LoVo (cell line): Measurements from ENCODE around the gene AADAC.
"Not testable (repeated sequence)": the region's sequence is repeated elsewhere in the genome, so short reads cannot be mapped to it uniquely, and the experiment has no call there.

ENCODE experiments used
- DNase-seq: peaks from one replicate; pipeline ENCODE4 v3.0.0-alpha.2; 2016; ENCODE audit warnings: low spot score

AADAC gene

GRCh38 chr3:151813799-151814198 is at the start of gene AADAC:
TSS of gene AADAC (plus strand) at chr3:151814116. CDS start at chr3:151814163, 47 bp downstream.
- no peak for DNase-seq

GRCh38 chr3:151764699-151765098 is 49.2 kb upstream of the AADAC start:
- not testable (repeated sequence) for DNase-seq

- DNase-seq = no peak
These were observed 48.2 kb upstream of the AADAC start for GRCh38 chr3:151765685-151766084.

GRCh38 chr3:151766454-151766853 is 47.5 kb upstream of the AADAC start:
- no peak for DNase-seq

GRCh38 chr3:151768393-151768930 is 45.5 kb upstream of the AADAC start:
- DNase-seq = no peak

- DNase-seq = no peak
These were observed 44.7 kb upstream of the AADAC start for GRCh38 chr3:151769175-151769574.

GRCh38 chr3:151770956-151771355 is 43.0 kb upstream of the AADAC start:
- peak; percentile 7 for DNase-seq

GRCh38 chr3:151772825-151773480 is 41.0 kb upstream of the AADAC start:
- no peak for DNase-seq

- no peak for DNase-seq
These were observed 39.7 kb upstream of the AADAC start for GRCh38 chr3:151774235-151774634.

- DNase-seq = no peak
These were observed 39.0 kb upstream of the AADAC start for GRCh38 chr3:151774910-151775309.

GRCh38 chr3:151775314-151776258 is 38.3 kb upstream of the AADAC start:
- no peak for DNase-seq

- DNase-seq = no peak
These were observed 37.6 kb upstream of the AADAC start for GRCh38 chr3:151776259-151776740.

GRCh38 chr3:151777880-151778279 is 36.0 kb upstream of the AADAC start:
- DNase-seq = no peak

- no peak for DNase-seq
These were observed 26.3 kb upstream of the AADAC start for GRCh38 chr3:151787626-151788025.

GRCh38 chr3:151788401-151788800 is 25.5 kb upstream of the AADAC start:
- DNase-seq = no peak

- DNase-seq = no peak
These were observed 24.0 kb upstream of the AADAC start for GRCh38 chr3:151789853-151790463.

- not testable (repeated sequence) for DNase-seq
These were observed 23.2 kb upstream of the AADAC start for GRCh38 chr3:151790763-151791162.

- DNase-seq = no peak
These were observed 21.5 kb upstream of the AADAC start for GRCh38 chr3:151792411-151792810.

GRCh38 chr3:151793636-151794035 is 20.3 kb upstream of the AADAC start:
- no peak for DNase-seq

- DNase-seq = no peak
These were observed 19.8 kb upstream of the AADAC start for GRCh38 chr3:151794080-151794479.

GRCh38 chr3:151795276-151795675 is 18.6 kb upstream of the AADAC start:
- no peak for DNase-seq

GRCh38 chr3:151796105-151796680 is 17.7 kb upstream of the AADAC start:
- no peak for DNase-seq
